ENCODE results near the gene CCDC192.

- TF ChIP-seq RCOR1 (IDR thresholded peaks at IDR 0.05; ENCODE audit: low read depth, low read length) (no peak), POLR2A (IDR thresholded peaks at IDR 0.05; ENCODE audit: low read length) (no peak), REST (IDR thresholded peaks at IDR 0.05) (no peak), CTCF (IDR thresholded peaks at IDR 0.05) (no peak)
Observed at GRCh38 chr5:127978738-127979300, 275.6 kb downstream of the CCDC192 start.
